Mucosa of rectum (tissue), 2 donors: ENCODE data around the gene ZC3H4.

Experiments
- H3K27ac ChIP-seq, 2 donors: one replicate each; pipeline ENCODE4 v1.7.0; 2013; ENCODE audit warnings: inconsistent platforms in 2 of 2, low read depth in 2 of 2, low read length in 2 of 2
- H3K27me3 ChIP-seq, 2 donors: one replicate each; pipeline ENCODE4 v1.7.0; 2013; ENCODE audit warnings: low read length in 2 of 2; ENCODE audit not compliant: control insufficient read depth in 2 of 2, insufficient read depth in 2 of 2
- H3K36me3 ChIP-seq, 2 donors: one replicate each; pipeline ENCODE4 v1.7.0; 2013; ENCODE audit warnings: low read length in 2 of 2; ENCODE audit not compliant: control insufficient read depth in 2 of 2, insufficient read depth in 2 of 2
- H3K4me1 ChIP-seq, 2 donors: one replicate each; pipeline ENCODE4 v1.7.0; 2013; ENCODE audit warnings: low read length in 2 of 2, mild to moderate bottlenecking in 1 of 2; ENCODE audit not compliant: control insufficient read depth in 2 of 2, insufficient read depth in 2 of 2
- H3K4me3 ChIP-seq, 2 donors: one replicate each; pipeline ENCODE4 v1.7.0; 2013; ENCODE audit warnings: low read length in 2 of 2
- H3K9ac ChIP-seq, 2 donors: one replicate each; pipeline ENCODE4 v1.7.0; 2013; ENCODE audit warnings: low read length in 2 of 2, low read depth in 1 of 2, mild to moderate bottlenecking in 1 of 2
- H3K9me3 ChIP-seq, 2 donors: one replicate each; pipeline ENCODE4 v1.7.0; 2013; ENCODE audit warnings: low read length in 2 of 2; ENCODE audit not compliant: control insufficient read depth in 2 of 2
- donor health status: healthy.
- donor health status: Normal muscosa, but diverticular disease.

ZC3H4 gene

GRCh38 chr19:47112997-47113849, at the start of gene ZC3H4:
Gene ZC3H4, minus strand, starts transcription at chr19:47113776. Its CDS starts 1,192 bp downstream, at chr19:47112584.
- Histone ChIP-seq H3K36me3 (no peaks in the 10 kb centered on the region), H3K4me3 (peak within 1 kb of the TSS; percentile 87 to 88), H3K27me3 (no peaks in the 10 kb centered on the region), H3K9ac (peak within 1 kb of the TSS; percentile 98 to 100), H3K27ac (peak within 1 kb of the TSS; percentile 100), H3K4me1 (peaks cover 19 to 22% of the 10 kb centered on the region in 2 donors), H3K9me3 (no peaks in the 10 kb centered on the region)

DNA sequence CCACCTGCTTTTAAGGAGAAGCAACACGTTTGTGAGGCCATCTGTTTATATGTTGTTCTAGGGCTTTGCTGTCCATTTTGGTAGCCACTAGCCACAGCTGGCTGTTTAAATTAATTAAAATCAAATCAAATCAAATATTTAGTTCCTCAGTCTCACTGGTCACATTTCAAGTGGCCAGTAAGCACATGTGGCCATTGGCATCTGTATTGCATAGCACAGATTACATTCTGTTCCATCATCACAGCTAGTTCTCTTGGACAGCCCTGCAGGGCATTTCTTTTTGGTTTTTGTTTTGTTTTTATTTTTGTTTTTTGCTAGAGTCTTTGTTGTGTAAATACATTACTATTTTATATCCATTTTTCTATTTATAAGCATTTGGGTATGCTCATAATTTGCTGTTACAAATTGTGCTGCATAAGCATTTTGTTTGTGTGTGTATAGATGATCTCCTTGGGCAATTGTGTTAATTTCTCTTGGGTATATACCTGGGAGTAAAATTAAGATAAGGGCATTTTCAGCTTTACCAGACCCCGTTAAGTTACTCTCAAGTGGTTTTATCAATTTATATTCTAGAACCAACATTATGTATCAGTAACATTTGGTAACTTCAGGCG, 48.4 kb upstream of the ZC3H4 start:
- H3K27ac ChIP-seq = no peak overlapping the region
- no peaks in the 10 kb centered on the region for H3K27me3 ChIP-seq
- peaks cover 18 to 24% of the 10 kb centered on the region in 2 donors for H3K4me1 ChIP-seq
- H3K36me3 ChIP-seq = peaks cover 3 to 18% of the 10 kb centered on the region in 2 donors
- no peak overlapping the region for H3K9ac ChIP-seq
- H3K9me3 ChIP-seq = no peaks in the 10 kb centered on the region
- no peak overlapping the region for H3K4me3 ChIP-seq

DNA sequence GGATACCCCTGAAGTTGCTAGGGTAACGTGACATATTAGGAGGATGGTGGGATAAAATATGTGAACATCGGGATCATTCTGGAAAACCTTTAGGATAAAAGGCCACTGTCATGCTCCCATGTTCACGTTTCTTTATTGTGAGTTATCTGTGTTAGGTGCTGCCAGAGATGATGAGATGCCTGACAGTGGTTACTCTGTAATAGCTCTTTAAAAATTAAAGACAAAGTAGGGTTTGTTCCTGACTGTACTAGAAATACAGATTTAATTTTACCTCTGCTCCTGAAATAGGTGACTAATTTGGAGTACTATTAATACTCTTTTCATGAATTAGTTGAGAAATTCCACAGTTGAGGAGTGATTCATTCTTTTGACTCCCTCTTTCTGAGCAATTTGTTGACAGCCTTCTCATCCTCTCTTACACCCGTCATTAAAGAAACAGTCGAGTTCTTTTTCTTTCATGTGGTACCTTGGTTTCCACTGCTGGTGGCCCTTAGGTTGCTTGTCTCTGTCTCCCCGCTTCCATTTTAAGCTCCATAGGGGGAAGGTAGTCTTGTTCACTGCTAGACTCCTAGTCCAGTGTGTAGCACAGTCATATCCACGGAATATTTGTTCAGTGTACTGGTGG, 45.4 kb upstream of the ZC3H4 start:
- Histone ChIP-seq H3K27ac (peak overlapping the region; percentile 82 to 85), H3K4me3 (no peak overlapping the region), H3K27me3 (no peaks in the 10 kb centered on the region), H3K36me3 (peaks cover 0 to 14% of the 10 kb centered on the region in 2 donors), H3K4me1 (peaks cover 30 to 35% of the 10 kb centered on the region in 2 donors), H3K9ac (peak overlapping the region in 1 of 2 donors; percentile 34), H3K9me3 (no peaks in the 10 kb centered on the region)

DNA sequence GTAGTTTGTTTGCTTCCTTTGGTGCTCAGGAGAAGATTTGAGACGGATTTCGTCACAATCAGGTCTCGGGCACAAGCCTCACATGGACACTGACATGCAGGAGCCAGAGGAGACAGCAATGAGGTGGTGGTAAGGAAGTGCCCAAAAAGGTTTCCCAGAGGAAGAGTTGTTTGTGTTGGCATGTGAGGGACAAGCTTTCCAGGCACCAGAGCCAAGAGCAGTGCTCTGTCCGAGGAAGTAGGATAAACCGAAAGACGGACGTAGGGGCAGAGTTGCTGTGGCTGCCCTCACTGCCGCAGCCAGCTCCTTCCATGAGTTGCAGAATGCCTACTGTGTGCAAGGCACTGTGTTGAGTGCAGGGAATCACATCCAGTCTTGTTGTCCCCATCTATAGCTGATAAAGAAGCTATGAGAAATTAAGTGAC, 44.8 kb upstream of the ZC3H4 start:
- peak overlapping the region; percentile 10 to 18 for H3K4me3 ChIP-seq
- peak overlapping the region; percentile 34 to 42 for H3K9ac ChIP-seq

DNA sequence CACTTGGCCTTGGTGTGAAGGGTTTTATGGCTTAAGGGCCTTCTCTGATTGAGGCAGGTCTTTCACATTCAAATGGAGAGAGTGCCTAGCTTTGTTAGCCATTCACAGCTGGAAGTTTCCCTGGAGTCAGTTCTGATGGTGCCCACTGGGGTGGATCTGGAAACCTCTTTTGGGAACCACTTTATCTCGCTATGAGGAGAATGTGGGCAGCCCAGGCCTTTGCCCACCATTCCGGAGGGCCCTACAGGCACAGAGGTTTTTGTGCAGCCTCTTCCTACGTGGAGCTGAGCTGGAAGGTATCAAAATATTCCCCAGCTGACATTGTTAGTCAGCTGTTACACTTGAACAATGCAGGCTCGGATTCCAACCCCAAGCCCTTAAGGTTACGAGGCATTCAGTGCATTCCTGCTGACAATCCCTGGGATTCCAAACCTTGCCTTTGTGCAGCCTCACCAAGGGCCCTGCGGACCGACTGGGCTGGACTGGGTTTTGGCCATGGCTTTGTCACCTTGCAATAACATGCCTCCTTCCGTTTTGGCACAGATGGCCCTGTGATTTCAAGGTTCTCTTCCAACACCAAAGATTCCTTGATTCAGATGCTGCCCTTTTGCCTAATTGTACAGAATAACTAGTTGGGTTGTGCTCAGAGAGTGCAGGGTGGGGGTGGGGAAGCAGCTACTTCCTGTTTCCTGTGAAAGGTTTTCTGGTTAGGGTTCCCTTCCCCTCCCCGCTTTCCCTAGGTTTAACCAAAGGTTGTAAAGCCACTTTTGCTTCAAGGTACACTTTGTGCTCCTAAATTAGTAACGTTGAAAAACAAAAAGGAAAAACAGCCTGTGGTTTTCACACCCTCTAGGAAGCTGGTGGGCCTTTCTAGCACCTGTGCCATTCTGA, 44.1 kb upstream of the ZC3H4 start:
- Histone ChIP-seq H3K27ac (peak overlapping the region; percentile 82 to 85), H3K9me3 (no peaks in the 10 kb centered on the region), H3K36me3 (peaks cover 4 to 20% of the 10 kb centered on the region in 2 donors), H3K9ac (peak overlapping the region; percentile 35 to 42), H3K27me3 (no peaks in the 10 kb centered on the region), H3K4me1 (peaks cover 35 to 41% of the 10 kb centered on the region in 2 donors), H3K4me3 (peak overlapping the region in 1 of 2 donors; percentile 10)

More for the DNA sequence above, 44.8 kb upstream of the ZC3H4 start:
- Histone ChIP-seq H3K27ac (peak overlapping the region; percentile 82 to 85), H3K27me3 (no peaks in the 10 kb centered on the region), H3K9me3 (no peaks in the 10 kb centered on the region), H3K4me1 (peaks cover 31 to 36% of the 10 kb centered on the region in 2 donors), H3K36me3 (peaks cover under 1 to 16% of the 10 kb centered on the region in 2 donors)

DNA sequence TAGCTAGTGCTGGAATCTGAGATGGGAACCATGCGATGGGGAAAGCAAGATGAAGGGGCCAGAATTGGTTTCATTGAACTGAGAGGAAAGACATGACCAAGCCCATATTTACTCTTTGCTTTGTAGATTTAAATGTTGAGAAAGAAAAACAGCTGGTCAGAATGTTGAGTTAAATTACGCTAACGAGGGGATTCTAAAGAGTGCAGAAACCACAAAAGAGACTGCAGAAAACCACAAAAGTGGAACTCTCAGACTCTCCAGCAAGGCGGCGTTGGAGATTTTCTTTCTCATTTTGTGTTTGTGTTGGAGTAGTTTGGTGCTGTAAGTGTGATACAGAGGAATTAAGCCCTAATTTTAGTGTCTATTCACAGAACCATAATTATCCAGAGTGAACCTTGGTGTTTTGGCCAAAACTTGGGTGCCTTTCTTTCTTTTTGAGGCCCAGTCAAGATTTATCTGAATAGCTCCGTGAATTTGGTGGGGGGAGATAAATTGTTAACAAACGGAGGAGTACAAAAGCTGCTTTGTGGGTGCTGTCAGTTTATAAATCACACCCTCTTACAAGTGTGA, 43.4 kb upstream of the ZC3H4 start:
- H3K27me3 ChIP-seq = no peaks in the 10 kb centered on the region
- peaks cover 37 to 43% of the 10 kb centered on the region in 2 donors for H3K4me1 ChIP-seq
- H3K27ac ChIP-seq = peak overlapping the region; percentile 82 to 85
- H3K9ac ChIP-seq = peak overlapping the region; percentile 5 to 21
- no peak overlapping the region for H3K4me3 ChIP-seq
- H3K36me3 ChIP-seq = peaks cover 5 to 20% of the 10 kb centered on the region in 2 donors
- no peaks in the 10 kb centered on the region for H3K9me3 ChIP-seq

DNA sequence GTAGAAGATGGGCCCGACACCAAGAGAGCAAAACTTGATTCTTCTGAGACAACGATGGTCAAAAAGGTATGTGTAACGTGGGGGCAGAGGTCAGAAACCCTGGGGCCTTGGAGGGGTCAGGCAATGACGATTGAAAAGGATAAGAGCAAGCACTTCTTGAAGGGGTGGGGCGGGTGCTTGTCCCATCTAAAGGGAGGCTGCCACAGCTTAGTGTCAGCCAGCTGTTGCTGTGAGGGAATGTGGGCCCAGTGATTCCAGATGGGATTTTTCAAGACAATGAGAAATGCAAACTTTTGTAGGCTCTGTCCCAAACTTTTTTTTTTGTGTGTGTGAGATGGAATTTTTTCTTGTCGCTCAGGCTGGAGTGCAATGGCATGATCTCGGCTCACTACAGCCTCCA, 41.6 kb upstream of the ZC3H4 start:
- peaks cover 42 to 43% of the 10 kb centered on the region in 2 donors for H3K4me1 ChIP-seq
- peak overlapping the region; percentile 10 to 26 for H3K27ac ChIP-seq
- H3K9me3 ChIP-seq = no peaks in the 10 kb centered on the region
- peaks cover 16 to 21% of the 10 kb centered on the region in 2 donors for H3K36me3 ChIP-seq
- no peaks in the 10 kb centered on the region for H3K27me3 ChIP-seq
- no peak overlapping the region for H3K4me3 ChIP-seq
- no peak overlapping the region for H3K9ac ChIP-seq

GRCh38 chr19:47153266-47153665, 39.7 kb upstream of the ZC3H4 start:
- Histone ChIP-seq H3K9me3 (no peaks in the 10 kb centered on the region), H3K4me1 (peaks cover 32 to 37% of the 10 kb centered on the region in 2 donors), H3K4me3 (no peak overlapping the region), H3K27ac (peak overlapping the region; percentile 35 to 39), H3K27me3 (no peaks in the 10 kb centered on the region), H3K36me3 (peaks cover 16 to 18% of the 10 kb centered on the region in 2 donors), H3K9ac (no peak overlapping the region)

GRCh38 chr19:47152632-47153031, 39.1 kb upstream of the ZC3H4 start:
- Histone ChIP-seq H3K4me3 (no peak overlapping the region), H3K4me1 (peaks cover 26 to 31% of the 10 kb centered on the region in 2 donors), H3K27me3 (no peaks in the 10 kb centered on the region), H3K9ac (no peak overlapping the region), H3K27ac (peak overlapping the region; percentile 35 to 39), H3K36me3 (peaks cover 19 to 20% of the 10 kb centered on the region in 2 donors), H3K9me3 (no peaks in the 10 kb centered on the region)
